GM18519 (cell line): ENCODE measurements around the gene ATP2B2.

Experiments
- ATAC-seq: cut with Tn5 transposase; IDR thresholded peaks from one replicate; pipeline ENCODE4 v1.9.1; 2021; ENCODE audit warnings: mild to moderate bottlenecking, moderate library complexity; ENCODE audit not compliant: unreplicated experiment, low FRiP score

Gene ATP2B2

DNA sequence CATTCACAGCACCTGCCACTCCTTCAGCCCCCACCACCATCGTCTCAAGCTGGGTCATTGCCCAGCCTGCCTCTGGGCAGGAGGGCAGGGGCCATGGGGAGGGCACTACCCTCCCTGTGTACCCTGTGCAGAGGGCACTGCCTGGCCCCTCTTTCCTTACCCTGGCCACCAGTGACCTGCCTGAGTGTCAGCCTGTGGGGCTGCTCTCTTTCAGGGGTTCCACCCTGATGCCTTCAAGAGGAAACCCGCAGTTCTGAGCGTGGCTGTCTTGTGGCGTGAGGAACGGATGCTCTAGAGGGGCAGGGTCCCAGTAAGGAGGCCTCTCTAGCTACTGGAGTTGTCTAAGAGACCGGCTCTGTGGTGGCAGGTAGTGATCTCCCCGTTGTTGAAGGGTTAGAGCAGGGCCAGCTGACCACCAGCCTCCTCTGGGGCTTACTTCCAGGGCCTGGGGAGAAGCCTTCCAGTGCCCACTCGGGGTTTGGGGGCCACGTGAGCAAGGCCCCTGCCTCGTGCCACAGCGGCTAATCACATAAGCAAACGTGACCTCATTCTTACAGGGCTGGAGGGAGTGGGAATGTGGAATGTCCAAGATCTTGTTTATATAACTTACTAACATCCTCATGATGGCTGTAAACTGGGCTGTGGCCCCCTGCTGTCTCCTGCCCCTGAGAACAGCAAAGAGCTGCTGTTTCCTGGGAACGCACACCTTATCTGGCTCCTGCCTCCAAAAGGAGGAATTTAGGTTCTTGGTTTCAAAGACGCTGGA lies 153.1 kb downstream of the ATP2B2 start:
- ATAC-seq: no peak

DNA sequence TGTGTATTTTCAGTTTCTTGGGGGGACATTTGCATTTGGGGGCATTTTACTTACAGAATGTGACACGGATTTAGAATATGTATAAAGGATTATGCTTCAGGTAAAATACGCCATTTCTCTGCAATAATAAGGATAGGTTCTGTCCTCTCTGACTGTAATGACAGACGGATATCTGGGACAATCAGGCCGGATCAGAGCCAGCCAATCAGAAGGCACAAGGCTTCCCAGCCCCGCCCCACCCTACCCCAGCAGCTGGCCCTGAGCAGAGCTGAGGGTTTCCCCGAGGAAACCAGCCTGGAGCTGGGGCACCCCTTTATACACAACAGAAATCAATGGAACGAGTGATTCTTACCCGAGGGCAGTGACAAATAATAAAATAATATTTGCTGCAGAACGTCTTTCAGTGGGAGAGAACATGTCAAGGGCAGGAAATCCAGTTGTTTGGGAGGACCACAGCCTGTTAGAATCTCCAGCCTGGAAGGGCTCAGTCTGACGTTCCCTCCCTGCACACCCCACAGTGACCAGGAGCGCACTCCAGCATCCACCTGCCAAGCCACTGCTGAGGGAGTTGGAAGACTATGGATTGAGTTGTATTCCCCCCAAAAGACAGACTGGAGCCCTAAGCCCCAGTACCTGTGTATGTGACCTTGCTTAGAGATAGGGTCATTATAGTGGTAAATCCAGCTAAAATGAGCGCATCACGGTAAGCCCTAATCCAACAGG lies 154.2 kb downstream of the ATP2B2 start:
- no peak for ATAC-seq

DNA sequence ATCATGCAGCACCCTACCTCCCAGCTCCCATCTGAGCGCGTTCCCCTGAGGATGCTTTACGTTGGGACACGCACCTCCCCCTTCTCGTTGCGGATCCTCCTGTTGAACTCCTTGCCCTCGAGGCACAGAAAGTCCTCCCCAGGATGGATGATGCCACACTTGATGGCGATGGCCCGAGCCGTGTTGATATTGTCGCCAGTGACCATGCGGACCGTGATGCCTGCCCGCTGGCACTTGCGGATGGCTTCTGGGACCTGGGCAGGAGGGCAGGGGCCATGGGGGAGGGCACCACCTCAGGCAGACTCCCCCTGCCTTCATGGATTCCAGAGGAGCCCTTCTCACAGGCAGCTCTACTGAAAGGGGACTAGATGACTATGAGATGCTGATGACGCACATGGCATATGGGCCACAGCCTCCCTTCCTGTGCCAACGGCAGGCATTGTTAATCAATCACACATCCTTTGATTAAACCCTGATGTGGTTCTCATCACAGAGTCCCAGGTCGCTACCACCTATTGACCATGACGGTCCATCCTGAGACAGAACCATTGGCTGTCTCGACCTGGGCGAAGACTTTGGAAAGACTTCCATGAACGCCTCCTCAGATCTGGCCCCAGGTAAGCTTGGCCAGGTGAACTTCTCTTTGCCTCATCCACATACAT lies 154.9 kb downstream of the ATP2B2 start:
- ATAC-seq: no peak

DNA sequence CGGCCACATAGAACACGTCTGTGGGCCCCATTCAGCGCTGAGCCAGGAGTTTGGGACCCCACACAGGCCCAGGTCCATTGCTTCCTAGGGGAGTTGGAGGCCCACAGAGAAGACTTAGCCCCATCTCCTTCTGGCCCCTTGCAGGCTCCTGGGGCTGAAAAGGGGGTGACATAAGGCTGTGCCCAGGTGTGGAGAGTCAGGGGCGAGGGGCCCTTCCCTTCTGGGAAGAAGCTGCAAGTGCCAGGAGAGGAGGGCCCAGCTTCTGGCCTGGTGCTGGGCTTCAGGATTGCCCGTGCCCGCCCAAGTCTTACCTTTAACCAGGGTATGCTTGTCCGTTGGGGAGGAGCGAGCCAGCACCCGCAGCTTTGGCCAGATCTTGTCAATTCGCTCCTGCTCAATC lies 155.6 kb downstream of the ATP2B2 start:
- ATAC-seq: no peak

DNA sequence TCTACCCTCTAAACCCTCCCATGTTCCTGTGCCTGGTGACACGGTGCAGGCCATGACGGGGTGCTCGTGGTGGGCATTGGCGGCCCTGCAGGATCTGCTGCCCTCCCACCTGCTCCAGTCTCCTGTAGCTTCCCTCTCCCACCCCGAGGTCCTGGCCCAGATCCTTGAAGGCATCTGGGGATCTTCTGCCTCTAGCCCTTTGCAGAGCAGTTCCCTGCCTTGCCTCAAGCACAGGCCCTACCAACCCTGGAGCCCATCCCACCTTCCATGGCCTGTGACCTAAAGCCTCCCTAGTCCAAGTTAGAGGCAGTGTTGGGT lies 157.0 kb downstream of the ATP2B2 start:
- no peak for ATAC-seq

DNA sequence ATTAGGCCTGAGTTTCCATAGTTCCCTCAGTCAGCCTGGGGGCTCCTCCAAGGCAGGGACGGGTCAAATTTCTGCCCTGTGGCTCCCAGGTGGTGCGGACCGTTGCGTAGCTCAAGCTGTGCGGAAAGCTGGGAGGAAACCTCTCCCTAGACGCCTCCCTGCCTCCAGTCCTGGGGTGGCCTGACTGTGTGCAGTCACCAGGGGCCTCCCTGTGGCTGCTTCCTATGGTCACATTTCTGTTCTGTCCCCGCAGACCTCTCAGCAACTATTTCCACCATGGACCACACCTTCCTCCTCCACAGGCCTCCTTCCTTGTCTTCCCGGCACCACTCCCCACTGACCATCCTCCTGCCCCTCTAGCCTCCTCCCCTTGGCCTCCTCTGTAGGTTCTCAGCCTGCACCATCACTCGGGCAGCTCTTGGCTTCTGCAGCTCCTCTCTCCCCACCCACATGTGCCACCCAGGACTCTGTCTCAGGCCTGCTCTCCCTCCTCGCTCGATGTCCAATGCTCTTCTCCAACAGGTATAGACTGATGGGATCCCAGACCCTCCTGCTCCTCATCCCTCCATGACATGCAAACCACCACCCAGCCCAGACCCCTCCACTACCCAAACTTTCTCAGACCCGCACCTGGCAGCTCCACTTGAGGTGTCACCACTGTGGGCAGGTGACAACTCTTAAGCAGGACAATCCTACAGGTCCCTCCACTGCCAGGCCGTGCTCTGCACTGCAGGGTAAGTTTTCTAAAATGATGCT lies 157.6 kb downstream of the ATP2B2 start:
- ATAC-seq: no peak

DNA sequence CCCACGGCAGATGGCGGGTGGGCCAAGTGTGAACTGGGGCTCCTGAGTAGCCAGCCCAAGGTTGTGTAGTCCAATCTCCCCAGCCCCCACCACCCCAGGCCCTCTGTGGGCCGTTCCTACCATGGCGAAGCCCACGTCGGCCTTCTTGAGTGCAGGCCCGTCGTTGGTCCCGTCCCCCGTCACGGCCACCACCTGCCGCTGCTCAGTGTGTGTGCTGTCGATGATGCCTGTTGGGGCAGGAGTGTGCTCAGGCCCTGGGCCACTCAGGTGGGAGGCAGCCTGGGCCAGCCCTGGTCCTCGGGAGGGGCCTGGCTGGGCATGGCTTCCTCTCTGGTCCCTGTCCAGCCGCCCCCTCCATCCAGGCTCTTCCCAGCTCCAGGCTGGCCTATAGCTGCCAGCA lies 159.5 kb downstream of the ATP2B2 start:
- ATAC-seq: no peak

DNA sequence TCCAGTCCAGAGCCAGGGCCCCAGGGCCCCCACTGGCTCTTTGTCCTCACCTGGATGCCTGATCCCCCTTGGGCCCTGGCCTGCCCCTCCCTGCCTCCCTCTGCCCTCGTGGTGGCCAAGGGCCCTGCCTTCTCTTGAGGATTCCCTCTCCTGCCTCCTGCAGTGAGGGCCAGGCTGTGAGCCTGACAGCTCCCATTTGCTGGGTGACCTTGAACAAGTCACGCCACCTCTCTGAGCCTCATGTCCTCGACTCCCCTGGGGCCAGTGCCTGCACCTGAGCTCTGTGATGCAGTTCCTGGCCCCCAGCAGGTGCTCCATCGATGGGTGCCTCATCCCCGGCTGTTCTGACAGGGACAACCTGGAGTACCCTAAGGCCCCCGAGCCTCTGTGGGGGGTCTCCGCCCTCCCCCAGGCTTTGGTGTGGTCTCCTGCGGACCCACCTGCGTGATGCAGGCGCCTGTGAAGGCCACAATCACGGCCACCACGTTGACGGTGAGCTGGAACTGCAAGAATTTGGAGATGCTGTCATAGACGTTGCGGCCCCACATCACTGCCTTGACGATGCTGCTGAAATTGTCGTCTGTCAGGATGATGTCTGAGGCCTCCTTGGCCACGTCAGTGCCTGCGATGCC lies 160.3 kb downstream of the ATP2B2 start:
- ATAC-seq: no peak

DNA sequence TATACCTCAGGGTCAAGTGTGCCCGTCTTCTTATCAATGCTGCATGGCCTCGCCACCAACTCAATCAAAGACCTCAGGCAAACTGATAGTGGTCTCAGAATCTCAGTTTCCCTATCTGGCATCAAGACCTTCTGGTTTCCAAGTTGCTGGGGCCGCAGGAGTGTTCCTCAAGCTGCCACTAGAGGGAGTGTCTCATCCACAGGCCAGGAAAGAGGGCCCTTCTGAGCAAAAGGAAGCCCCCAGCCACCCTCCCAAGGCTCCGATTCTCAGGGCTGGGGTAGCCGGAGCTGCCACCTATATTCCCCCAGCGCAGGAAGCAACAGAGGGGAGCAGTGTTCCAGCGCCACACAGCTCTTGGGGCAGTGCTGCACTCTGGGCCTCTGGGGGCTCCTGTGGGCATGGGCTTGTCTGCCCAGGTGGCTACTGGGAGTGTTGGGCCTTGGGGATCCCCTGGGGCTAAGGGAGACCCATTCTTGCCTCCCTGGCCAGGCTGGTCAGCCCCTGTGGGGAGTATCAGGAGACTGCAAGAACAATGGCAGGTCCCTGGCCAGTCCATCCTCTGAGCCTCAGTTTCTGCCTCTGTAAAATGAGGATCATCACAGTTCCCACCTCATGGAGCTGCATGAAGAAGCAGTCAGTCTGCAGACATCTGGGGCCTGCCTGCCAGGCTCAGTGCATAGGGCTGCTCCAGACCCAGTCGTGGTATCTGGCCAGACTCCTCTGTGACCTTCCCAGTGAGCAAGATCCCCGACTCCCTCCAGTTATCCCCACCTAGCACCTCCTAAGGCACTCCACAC lies 161.0 kb downstream of the ATP2B2 start:
- ATAC-seq: no peak

DNA sequence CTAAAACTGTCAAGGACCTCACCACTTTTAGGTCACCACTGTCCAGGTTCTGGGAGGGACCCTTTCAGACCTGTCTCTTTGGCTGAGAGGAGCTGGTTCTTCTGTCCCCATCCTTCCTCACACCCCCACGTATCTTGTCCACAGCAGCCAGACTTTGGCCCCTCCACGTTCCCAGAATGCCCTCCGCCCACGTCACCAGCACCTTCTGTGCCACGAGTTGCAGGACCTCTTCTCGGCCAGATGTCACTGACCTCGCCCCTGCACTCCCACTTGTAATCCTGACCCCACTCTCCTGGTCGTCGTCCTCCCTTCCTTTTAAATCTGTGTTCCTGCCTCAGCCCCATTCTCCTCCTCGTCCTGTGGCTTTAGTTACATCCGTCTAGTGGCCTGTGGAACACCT lies 161.9 kb downstream of the ATP2B2 start:
- ATAC-seq: no peak

DNA sequence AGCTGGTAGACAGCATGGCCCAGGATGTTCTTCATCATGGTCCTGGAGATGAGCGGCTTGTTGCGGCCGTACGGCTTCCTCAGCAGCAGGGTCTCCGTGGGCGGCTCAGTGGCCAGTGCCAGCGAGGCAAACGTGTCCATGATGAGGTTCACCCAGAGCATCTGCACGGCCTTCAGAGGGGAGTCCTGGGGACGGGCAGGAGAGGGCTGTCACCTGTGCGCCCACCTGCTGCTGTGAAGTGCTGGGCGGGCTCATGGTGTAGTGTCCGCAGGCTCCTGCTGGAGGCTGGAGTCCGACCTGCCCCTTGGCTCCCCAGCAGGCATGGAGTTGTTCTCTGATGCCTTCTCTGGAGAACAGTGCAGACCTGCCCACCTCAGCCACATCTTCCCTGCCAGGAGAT lies 162.6 kb downstream of the ATP2B2 start:
- no peak for ATAC-seq

DNA sequence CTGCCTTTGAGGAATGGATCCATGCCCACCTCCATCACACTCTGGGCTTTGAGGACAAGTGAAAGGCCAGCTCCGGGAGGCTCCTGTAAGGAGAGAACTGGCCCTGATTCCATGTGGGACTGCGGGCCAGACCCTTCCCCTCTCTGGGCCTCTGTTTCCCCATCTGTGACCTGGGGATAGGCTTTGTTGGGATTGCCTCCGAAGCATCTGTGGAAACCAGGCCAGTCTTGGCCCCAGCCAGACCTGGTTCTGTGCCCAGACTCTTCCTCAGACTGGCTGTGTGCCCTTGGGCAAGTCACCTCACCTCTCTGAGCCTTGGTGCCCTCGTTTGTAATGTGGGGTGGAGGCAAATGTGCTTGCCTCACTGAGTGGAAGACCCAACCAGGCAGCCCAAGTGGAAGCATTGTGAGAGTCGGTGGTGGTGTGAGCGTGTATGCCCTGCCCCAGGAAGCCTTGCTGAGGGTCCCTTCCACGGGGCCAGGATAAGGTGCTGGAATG lies 163.4 kb downstream of the ATP2B2 start:
- ATAC-seq: no peak

DNA sequence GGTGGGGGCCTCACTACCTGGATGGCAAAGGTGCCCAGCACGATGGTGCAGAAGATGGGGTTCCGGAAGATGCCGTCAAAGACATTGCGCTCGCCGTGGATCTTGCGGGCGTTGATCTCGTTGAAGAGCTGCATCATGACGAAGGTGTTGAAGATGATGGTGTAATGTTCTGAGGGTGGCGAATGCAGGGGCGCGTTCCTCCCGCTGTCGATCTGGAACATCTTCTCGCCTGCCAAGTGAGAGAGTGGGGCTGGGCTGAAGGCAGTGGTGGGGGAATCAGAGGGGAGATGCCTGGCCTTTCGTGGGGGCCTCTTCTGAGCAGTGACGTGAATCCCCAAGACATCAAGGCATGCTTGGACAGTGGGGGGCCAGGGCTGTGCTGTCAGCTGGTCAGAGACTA lies 164.9 kb downstream of the ATP2B2 start:
- no peak for ATAC-seq

DNA sequence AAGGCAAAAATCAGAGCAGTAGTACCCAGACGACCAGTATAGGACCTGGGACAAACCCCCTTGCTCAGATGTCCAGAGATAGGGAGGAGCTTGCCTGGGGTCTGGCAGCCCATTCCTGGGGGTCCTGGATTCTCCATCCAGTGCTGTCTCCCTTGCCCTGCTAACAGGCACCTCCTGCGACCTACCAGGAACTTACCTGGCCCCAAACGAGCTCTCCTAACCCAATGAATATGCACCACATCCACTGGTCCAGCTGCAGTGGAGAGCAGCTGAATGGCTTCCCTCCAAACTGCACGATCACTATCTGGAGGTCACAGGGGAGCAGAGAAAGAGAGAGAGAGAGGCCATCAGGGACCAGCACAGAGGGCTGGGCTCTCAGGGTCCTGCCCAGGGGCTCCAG lies 165.3 kb downstream of the ATP2B2 start:
- no peak for ATAC-seq

DNA sequence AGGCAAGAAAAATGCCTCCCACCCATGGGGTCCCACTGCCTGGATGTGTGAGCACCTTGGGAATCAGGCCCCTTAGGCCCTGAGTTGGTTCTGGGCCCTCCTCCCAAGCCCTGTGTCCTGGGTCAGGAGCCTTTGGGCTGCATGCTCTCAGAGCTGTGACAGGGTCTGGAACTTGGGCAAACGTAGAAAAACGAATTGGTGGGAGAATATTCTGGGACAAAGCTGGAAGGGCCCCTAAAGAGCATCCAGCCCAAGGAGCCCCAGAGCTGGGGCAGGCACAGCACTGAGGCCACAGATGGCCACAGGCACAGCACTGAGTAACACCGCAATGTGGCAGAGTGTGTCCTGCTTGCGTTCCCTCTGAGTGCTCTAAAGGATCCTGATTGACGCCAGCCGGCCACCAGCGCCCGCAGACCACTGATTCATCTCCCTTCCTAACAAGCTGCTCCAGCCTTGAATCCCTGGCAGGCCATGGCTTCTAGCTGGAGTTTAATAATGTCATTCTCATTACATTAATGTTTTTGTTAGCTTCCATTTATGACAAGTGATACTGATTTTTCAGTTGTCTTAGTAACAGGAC lies 165.9 kb downstream of the ATP2B2 start:
- ATAC-seq: no peak

DNA sequence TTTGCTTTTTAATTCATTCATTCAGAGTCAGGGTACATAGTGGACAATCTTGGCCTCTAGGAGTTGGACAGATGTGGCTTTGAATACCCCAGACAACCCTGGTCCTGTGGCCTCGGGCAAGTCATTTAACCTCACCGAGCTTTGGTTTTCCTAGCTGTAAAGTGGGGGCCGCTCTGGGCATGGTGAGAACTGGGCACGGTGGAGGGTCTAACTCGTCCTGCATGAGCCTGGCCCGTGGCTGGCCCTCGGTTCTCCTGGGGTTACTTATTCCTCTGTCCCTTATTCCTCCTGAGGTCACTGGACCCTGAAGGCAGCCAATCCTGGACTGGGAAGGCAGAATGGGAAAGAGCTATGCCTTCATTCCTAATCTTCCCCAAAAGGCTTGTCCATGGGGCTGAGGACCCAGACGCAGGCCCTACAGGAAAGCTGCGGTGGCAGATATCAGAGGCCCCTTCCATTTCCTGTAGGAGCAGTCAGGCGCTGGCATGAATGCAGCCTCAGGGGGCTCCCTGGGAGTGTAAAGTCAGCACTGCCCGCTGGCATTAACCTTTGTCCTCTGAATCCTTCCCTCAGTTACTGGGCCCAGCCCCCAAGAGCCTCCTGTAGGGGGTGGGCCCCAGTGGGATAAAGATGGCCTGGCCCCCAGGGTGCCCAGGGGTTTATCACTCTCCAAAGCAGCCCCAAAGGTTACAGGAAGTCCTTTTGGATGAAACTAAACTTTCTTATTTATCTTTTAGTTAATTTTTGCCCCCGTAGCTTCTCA lies 166.6 kb downstream of the ATP2B2 start:
- no peak for ATAC-seq

DNA sequence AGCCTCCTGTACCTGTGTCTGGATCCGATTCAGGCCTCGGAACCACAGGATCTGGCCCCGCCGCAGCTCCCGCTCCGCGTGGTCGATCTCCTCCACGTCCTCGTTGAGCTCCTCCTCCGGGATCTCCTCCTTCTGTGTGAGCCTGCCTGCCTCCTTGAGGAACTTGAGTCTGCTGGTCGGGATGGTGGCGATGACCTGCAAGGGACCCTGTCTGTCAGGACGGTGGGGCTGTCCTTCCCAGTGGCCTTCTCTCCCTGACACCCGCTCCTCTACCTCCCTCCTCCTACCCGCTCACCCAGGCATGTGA lies 167.3 kb downstream of the ATP2B2 start:
- ATAC-seq: no peak

DNA sequence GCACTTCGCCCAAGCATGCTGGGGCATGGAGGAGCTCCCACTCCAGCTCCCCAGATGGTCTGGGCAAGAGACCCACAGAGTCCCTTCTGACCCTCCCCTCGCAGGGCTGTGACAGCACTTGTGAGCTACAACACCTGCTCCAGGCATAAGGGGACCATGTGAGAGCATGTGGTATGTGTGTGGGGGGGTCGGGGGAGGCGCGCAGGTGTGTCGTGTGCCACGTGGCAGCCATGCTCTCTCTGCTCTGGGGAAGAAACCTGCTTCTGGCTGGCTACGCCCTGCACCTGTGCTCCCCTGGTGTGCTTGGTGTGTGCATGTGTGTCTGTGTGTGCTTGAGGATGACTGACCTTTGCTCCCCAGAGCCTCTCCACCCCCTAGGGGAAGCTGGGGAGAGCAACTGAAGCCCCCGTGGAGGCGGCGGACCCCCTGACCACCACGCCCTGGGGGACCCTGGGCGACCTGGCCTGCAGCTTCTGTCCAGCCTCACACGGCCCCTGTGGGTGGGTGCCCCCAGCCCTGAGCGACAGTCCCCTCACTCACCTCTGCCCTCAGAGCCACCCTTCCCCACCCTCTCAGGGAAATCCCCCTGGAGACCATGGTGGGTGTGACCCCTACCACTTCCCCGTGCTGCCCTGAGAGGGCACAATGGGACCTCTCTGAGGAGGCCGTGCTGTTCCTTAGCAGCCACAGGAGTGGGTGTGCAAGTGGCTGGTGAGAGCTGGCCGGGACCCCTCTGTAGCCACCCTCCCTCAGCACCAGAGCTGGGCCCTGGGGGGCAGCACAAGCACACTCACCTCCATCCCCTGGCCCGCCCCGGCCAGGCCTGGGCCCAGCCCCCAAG lies 167.8 kb downstream of the ATP2B2 start:
- ATAC-seq: no peak
